GM23338 (cell line): ENCODE data around the gene TMEM134. TPM values are rescaled to one million over a fixed set of nuclear protein-coding genes. Genes with fewer than 3 reads are reported as not detected.

Experiments
- ATAC-seq: fragments of 200-7000 bp; cut with Tn5 transposase; 3 replicates; pipeline ENCODE4 v1.9.1; 2020
- DNase-seq: peaks from one replicate; pipeline ENCODE4 v3.0.0-alpha.2; 2015; ENCODE audit warnings: low spot score
- H2AFZ ChIP-seq: fragments of 200-600 bp; sonication (generic); 2 replicates; pipeline ENCODE4 v1.8.0; 2016; ENCODE audit warnings: antibody characterized with exemption, mild to moderate bottlenecking, moderate library complexity
- H3F3A ChIP-seq: fragments of 200-600 bp; sonication (generic); replicated peaks from 2 replicates; pipeline ENCODE4 v1.8.0; 2017; ENCODE audit warnings: antibody characterized with exemption, mixed run types, low read depth
- H3K27ac ChIP-seq: fragments of 200-600 bp; sonication (generic); 2 replicates; pipeline ENCODE4 v1.6.1; 2016; ENCODE audit warnings: low read depth
- H3K27me3 ChIP-seq: fragments of 200-600 bp; sonication (generic); 2 replicates; pipeline ENCODE4 v1.8.0; 2016; ENCODE audit warnings: mild to moderate bottlenecking, mixed run types, moderate library complexity; ENCODE audit not compliant: insufficient read depth
- H3K36me3 ChIP-seq: fragments of 200-600 bp; sonication (generic); 2 replicates; pipeline ENCODE4 v1.8.0; 2016; ENCODE audit warnings: mild to moderate bottlenecking; ENCODE audit not compliant: insufficient read depth
- H3K4me1 ChIP-seq: fragments of 200-600 bp; sonication (generic); 2 replicates; pipeline ENCODE4 v1.8.0; 2016; ENCODE audit warnings: mild to moderate bottlenecking, moderate library complexity; ENCODE audit not compliant: insufficient read depth
- H3K4me2 ChIP-seq: fragments of 200-600 bp; sonication (generic); 2 replicates; pipeline ENCODE4 v1.7.1; 2017; ENCODE audit warnings: mixed run types
- H3K4me3 ChIP-seq: fragments of 200-600 bp; sonication (generic); 2 replicates; pipeline ENCODE4 v1.6.1; 2016; ENCODE audit warnings: mixed run types
- H3K79me2 ChIP-seq: fragments of 200-600 bp; sonication (generic); replicated peaks from 2 replicates; pipeline ENCODE4 v1.8.0; 2017; ENCODE audit warnings: mild to moderate bottlenecking; ENCODE audit not compliant: insufficient read depth
- H3K9me2 ChIP-seq: fragments of 200-600 bp; sonication (generic); 2 replicates; pipeline ENCODE4 v1.8.0; 2017; ENCODE audit not compliant: insufficient read depth
- H4K20me1 ChIP-seq: fragments of 200-600 bp; sonication (generic); replicated peaks from 2 replicates; pipeline ENCODE4 v1.8.0; 2017; ENCODE audit warnings: mild to moderate bottlenecking; ENCODE audit not compliant: insufficient read depth
- H3K27ac Mint-ChIP-seq: 2 replicates; pipeline ENCODE4 v1.8.0; 2020; ENCODE audit warnings: inconsistent platforms, mild to moderate bottlenecking, moderate library complexity, mixed read lengths
- H3K27me3 Mint-ChIP-seq: 3 replicates; pipeline ENCODE4 v1.8.0; 2022; ENCODE audit warnings: low read depth, mild to moderate bottlenecking, moderate library complexity, mixed read lengths, inconsistent platforms; ENCODE audit not compliant: insufficient read depth, poor library complexity
- H3K36me3 Mint-ChIP-seq: 3 replicates; pipeline ENCODE4 v1.8.0; 2021; ENCODE audit warnings: low read depth, mild to moderate bottlenecking, inconsistent platforms, moderate library complexity, mixed read lengths
- H3K4me1 Mint-ChIP-seq: 3 replicates; pipeline ENCODE4 v1.8.0; 2020; ENCODE audit warnings: mild to moderate bottlenecking, inconsistent platforms, mixed read lengths
- H3K4me3 Mint-ChIP-seq: 3 replicates; pipeline ENCODE4 v1.8.0; 2021; ENCODE audit warnings: moderate library complexity, mild to moderate bottlenecking, inconsistent platforms, mixed read lengths
- H3K9me3 Mint-ChIP-seq: 3 replicates; pipeline ENCODE4 v1.8.0; 2020; ENCODE audit warnings: moderate library complexity, mild to moderate bottlenecking, inconsistent platforms, mixed read lengths
- CREB1 ChIP-seq: fragments of 250-450 bp; sonication (Bioruptor Pico); IDR thresholded peaks from 2 replicates; pipeline ENCODE4 v1.5.0; 2020; ENCODE audit warnings: low read depth, mild to moderate bottlenecking, moderate library complexity
- EZH2phosphoT487 ChIP-seq: fragments of 200-600 bp; sonication (generic); IDR thresholded peaks from one replicate; pipeline ENCODE4 v1.8.1; 2018; ENCODE audit warnings: antibody characterized with exemption; ENCODE audit not compliant: unreplicated experiment
- JUNB ChIP-seq: IDR thresholded peaks from one replicate; pipeline ENCODE4 v1.6.1; 2016; ENCODE audit warnings: antibody characterized with exemption; ENCODE audit not compliant: unreplicated experiment
- POLR2AphosphoS5 ChIP-seq: IDR thresholded peaks from 2 replicates; pipeline ENCODE4 v1.6.1; 2016; ENCODE audit warnings: antibody characterized with exemption, low read depth
- STAT1 ChIP-seq: IDR thresholded peaks from one replicate; pipeline ENCODE4 v1.6.1; 2016; ENCODE audit warnings: antibody characterized with exemption; ENCODE audit not compliant: unreplicated experiment
- ZNF114 ChIP-seq: fragments of 250-450 bp; sonication (Bioruptor Pico); IDR thresholded peaks from 2 replicates; pipeline ENCODE4 v1.5.0; 2020; ENCODE audit warnings: mild to moderate bottlenecking, moderate library complexity
- polyA plus RNA-seq: library from polyadenylated mRNA; unstranded; fragments of >200 nt; fragmentation: Nextera tagmentation; extraction: Ambion mirVana; gene quantifications from 2 replicates; pipeline ENCODE4 v1.2.1, GENCODE V29; 2016
- total RNA-seq: library from RNA; depleted of rRNA; stranded (reverse); fragments of >200 nt; shearing (Covaris generic); gene quantifications from 2 replicates; pipeline ENCODE4 v1.2.3, GENCODE V29; 2014
- TF ChIP-seq, protein P1 (sequence below): fragments of 250-450 bp; sonication (Bioruptor Pico); IDR thresholded peaks from 2 replicates; pipeline ENCODE4 v1.5.0; 2020; ENCODE audit warnings: mild to moderate bottlenecking, moderate library complexity
- TF ChIP-seq, protein P2 (sequence below): IDR thresholded peaks from 2 replicates; pipeline ENCODE4 v1.6.1; 2016; ENCODE audit warnings: antibody characterized with exemption
- TF ChIP-seq, protein P3 (sequence below), 2 experiments: fragments of 200-600 bp in 1 of 2; sonication (generic) in 1 of 2; conservative IDR thresholded peaks; 2 replicates each; pipeline versions ENCODE4 v1.5.1 to v1.6.1; 2016 to 2017; ENCODE audit warnings: antibody characterized with exemption in 2 of 2, low read depth in 2 of 2, mild to moderate bottlenecking in 2 of 2, moderate library complexity in 1 of 2
- TF ChIP-seq, protein P4 (sequence below): IDR thresholded peaks from one replicate; pipeline ENCODE4 v1.6.1; 2018; ENCODE audit warnings: antibody characterized with exemption; ENCODE audit not compliant: unreplicated experiment

Gene TMEM134
- total and polyA plus RNA-seq, 2 experiments from 2014 or later, result 61.4 to 69.2 TPM

DNA sequence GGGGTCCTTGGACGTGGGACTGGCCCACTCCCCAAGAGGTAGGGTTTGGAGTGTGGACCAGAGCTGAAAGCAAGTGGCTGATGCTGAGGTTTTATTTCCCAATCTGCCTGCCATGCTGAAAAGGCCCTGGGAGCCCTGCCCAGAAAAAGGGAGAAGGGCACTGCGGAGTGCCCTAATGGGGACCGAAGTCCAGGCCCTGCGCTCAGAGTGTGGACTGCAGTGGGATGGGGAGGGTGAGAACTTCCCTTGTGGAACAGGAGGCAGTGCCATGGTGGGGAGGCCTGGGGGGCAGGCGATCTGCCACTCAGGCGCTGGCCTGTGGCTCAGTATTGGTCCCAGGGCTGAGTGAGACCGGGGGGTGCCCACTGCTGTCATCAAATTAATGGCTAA is 20.8 kb downstream of the TMEM134 start:
- no peak overlapping the region for H3K4me3 ChIP-seq
- ATAC-seq (no peak), DNase-seq (no peak)
- no peak overlapping the region for H3K4me3 Mint-ChIP-seq
- no peaks in the 10 kb centered on the region for H3K36me3 ChIP-seq
- H3K9me3 Mint-ChIP-seq, result no peaks in the 10 kb centered on the region
- H3K4me1 ChIP-seq, result 0 out of 2 replicates have a peak, but pooled peaks cover 3% of the 10 kb centered on the region
- H3K36me3 Mint-ChIP-seq, result no peaks in the 10 kb centered on the region
- TF ChIP-seq, protein P1, sequence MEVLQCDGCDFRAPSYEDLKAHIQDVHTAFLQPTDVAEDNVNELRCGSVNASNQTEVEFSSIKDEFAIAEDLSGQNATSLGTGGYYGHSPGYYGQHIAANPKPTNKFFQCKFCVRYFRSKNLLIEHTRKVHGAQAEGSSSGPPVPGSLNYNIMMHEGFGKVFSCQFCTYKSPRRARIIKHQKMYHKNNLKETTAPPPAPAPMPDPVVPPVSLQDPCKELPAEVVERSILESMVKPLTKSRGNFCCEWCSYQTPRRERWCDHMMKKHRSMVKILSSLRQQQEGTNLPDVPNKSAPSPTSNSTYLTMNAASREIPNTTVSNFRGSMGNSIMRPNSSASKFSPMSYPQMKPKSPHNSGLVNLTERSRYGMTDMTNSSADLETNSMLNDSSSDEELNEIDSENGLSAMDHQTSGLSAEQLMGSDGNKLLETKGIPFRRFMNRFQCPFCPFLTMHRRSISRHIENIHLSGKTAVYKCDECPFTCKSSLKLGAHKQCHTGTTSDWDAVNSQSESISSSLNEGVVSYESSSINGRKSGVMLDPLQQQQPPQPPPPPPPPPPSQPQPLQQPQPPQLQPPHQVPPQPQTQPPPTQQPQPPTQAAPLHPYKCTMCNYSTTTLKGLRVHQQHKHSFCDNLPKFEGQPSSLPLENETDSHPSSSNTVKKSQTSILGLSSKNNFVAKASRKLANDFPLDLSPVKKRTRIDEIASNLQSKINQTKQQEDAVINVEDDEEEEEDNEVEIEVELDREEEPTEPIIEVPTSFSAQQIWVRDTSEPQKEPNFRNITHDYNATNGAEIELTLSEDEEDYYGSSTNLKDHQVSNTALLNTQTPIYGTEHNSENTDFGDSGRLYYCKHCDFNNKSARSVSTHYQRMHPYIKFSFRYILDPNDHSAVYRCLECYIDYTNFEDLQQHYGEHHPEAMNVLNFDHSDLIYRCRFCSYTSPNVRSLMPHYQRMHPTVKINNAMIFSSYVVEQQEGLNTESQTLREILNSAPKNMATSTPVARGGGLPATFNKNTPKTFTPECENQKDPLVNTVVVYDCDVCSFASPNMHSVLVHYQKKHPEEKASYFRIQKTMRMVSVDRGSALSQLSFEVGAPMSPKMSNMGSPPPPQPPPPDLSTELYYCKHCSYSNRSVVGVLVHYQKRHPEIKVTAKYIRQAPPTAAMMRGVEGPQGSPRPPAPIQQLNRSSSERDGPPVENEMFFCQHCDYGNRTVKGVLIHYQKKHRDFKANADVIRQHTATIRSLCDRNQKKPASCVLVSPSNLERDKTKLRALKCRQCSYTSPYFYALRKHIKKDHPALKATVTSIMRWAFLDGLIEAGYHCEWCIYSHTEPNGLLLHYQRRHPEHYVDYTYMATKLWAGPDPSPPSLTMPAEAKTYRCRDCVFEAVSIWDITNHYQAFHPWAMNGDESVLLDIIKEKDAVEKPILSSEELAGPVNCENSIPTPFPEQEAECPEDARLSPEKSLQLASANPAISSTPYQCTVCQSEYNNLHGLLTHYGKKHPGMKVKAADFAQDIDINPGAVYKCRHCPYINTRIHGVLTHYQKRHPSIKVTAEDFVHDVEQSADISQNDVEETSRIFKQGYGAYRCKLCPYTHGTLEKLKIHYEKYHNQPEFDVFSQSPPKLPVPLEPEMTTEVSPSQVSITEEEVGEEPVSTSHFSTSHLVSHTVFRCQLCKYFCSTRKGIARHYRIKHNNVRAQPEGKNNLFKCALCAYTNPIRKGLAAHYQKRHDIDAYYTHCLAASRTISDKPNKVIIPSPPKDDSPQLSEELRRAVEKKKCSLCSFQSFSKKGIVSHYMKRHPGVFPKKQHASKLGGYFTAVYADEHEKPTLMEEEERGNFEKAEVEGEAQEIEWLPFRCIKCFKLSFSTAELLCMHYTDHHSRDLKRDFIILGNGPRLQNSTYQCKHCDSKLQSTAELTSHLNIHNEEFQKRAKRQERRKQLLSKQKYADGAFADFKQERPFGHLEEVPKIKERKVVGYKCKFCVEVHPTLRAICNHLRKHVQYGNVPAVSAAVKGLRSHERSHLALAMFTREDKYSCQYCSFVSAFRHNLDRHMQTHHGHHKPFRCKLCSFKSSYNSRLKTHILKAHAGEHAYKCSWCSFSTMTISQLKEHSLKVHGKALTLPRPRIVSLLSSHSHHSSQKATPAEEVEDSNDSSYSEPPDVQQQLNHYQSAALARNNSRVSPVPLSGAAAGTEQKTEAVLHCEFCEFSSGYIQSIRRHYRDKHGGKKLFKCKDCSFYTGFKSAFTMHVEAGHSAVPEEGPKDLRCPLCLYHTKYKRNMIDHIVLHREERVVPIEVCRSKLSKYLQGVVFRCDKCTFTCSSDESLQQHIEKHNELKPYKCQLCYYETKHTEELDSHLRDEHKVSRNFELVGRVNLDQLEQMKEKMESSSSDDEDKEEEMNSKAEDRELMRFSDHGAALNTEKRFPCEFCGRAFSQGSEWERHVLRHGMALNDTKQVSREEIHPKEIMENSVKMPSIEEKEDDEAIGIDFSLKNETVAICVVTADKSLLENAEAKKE (CRISPR knock-in tag), result no peak
- TF ChIP-seq JUNB (no peak), ZNF114 (CRISPR knock-in tag) (no peak), EZH2phosphoT487 (no peak), CREB1 (CRISPR knock-in tag) (no peak), STAT1 (no peak), POLR2AphosphoS5 (no peak)
- TF ChIP-seq, protein P2, sequence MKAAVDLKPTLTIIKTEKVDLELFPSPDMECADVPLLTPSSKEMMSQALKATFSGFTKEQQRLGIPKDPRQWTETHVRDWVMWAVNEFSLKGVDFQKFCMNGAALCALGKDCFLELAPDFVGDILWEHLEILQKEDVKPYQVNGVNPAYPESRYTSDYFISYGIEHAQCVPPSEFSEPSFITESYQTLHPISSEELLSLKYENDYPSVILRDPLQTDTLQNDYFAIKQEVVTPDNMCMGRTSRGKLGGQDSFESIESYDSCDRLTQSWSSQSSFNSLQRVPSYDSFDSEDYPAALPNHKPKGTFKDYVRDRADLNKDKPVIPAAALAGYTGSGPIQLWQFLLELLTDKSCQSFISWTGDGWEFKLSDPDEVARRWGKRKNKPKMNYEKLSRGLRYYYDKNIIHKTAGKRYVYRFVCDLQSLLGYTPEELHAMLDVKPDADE, result no peak
- TF ChIP-seq, protein P3, sequence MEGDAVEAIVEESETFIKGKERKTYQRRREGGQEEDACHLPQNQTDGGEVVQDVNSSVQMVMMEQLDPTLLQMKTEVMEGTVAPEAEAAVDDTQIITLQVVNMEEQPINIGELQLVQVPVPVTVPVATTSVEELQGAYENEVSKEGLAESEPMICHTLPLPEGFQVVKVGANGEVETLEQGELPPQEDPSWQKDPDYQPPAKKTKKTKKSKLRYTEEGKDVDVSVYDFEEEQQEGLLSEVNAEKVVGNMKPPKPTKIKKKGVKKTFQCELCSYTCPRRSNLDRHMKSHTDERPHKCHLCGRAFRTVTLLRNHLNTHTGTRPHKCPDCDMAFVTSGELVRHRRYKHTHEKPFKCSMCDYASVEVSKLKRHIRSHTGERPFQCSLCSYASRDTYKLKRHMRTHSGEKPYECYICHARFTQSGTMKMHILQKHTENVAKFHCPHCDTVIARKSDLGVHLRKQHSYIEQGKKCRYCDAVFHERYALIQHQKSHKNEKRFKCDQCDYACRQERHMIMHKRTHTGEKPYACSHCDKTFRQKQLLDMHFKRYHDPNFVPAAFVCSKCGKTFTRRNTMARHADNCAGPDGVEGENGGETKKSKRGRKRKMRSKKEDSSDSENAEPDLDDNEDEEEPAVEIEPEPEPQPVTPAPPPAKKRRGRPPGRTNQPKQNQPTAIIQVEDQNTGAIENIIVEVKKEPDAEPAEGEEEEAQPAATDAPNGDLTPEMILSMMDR (conservative IDR thresholded peaks at IDR 0.05; ENCODE audit: low read depth in 2 of 2), result no peak
- TF ChIP-seq, protein P4, sequence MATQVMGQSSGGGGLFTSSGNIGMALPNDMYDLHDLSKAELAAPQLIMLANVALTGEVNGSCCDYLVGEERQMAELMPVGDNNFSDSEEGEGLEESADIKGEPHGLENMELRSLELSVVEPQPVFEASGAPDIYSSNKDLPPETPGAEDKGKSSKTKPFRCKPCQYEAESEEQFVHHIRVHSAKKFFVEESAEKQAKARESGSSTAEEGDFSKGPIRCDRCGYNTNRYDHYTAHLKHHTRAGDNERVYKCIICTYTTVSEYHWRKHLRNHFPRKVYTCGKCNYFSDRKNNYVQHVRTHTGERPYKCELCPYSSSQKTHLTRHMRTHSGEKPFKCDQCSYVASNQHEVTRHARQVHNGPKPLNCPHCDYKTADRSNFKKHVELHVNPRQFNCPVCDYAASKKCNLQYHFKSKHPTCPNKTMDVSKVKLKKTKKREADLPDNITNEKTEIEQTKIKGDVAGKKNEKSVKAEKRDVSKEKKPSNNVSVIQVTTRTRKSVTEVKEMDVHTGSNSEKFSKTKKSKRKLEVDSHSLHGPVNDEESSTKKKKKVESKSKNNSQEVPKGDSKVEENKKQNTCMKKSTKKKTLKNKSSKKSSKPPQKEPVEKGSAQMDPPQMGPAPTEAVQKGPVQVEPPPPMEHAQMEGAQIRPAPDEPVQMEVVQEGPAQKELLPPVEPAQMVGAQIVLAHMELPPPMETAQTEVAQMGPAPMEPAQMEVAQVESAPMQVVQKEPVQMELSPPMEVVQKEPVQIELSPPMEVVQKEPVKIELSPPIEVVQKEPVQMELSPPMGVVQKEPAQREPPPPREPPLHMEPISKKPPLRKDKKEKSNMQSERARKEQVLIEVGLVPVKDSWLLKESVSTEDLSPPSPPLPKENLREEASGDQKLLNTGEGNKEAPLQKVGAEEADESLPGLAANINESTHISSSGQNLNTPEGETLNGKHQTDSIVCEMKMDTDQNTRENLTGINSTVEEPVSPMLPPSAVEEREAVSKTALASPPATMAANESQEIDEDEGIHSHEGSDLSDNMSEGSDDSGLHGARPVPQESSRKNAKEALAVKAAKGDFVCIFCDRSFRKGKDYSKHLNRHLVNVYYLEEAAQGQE, result no peak
- no peak overlapping the region for H2AFZ ChIP-seq
- H3K4me2 ChIP-seq, result no peak overlapping the region
- H3K27ac ChIP-seq, result no peak overlapping the region
- H3K79me2 ChIP-seq, result no peaks in the 10 kb centered on the region
- no peaks in the 10 kb centered on the region for H3K4me1 Mint-ChIP-seq
- no peaks in the 10 kb centered on the region for H3F3A ChIP-seq
- H4K20me1 ChIP-seq, result no peaks in the 10 kb centered on the region
- H3K27me3 Mint-ChIP-seq, result peaks cover 24% of the 10 kb centered on the region
- no peaks in the 10 kb centered on the region for H3K27me3 ChIP-seq
- no peaks in the 10 kb centered on the region for H3K9me2 ChIP-seq
- no peak overlapping the region for H3K27ac Mint-ChIP-seq
